Pulmonary artery endothelial cell (primary cell): ENCODE data around the gene FOXC1. TPM values are rescaled to one million over a fixed set of nuclear protein-coding genes. Genes with fewer than 3 reads are reported as not detected.

ENCODE experiments used
- DNase-seq: peaks from one replicate; pipeline ENCODE4 v3.0.0-alpha.2; 2011; ENCODE audit warnings: low read depth, low spot score
- total RNA-seq: library from RNA; depleted of rRNA; stranded (reverse); fragments of >200 nt; gene quantifications from 2 replicates; pipeline ENCODE4 v1.2.3, GENCODE V29; 2014

FOXC1 gene
- 12.6 and 13.8 TPM in 2 replicates for total RNA-seq

DNA sequence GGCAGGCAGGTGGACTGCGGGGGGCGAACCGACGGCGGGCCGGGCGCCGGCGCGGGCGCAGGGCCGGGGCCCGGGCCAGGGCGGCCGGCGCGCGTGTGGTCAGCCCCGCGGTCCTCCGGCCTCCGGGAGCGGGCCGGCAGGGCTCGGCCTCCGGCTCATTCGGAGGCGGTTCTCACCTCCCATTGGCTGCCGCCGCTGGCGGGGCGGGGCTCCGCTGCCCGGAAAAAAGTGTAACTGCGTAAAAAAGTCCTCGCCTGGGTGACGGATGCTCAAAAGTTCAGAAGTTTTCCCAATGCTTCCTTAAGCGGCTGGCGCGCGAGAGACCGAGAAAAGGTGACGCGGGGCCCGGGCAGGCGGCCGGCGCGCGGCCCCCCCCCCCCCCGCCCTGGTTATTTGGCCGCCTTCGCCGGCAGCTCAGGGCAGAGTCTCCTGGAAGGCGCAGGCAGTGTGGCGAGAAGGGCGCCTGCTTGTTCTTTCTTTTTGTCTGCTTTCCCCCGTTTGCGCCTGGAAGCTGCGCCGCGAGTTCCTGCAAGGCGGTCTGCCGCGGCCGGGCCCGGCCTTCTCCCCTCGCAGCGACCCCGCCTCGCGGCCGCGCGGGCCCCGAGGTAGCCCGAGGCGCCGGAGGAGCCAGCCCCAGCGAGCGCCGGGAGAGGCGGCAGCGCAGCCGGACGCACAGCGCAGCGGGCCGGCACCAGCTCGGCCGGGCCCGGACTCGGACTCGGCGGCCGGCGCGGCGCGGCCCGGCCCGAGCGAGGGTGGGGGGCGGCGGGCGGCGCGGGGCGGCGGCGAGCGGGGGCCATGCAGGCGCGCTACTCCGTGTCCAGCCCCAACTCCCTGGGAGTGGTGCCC, at the start of gene FOXC1:
Gene FOXC1 (plus strand): TSS at position 268 of the 849 bp plus-strand sequence. CDS start 531 bp downstream, at position 799.
- peak; percentile 83 for DNase-seq

- DNase-seq: no peak
Observed at GRCh38 chr6:1560281-1561058, 49.2 kb upstream of the FOXC1 start.

DNA sequence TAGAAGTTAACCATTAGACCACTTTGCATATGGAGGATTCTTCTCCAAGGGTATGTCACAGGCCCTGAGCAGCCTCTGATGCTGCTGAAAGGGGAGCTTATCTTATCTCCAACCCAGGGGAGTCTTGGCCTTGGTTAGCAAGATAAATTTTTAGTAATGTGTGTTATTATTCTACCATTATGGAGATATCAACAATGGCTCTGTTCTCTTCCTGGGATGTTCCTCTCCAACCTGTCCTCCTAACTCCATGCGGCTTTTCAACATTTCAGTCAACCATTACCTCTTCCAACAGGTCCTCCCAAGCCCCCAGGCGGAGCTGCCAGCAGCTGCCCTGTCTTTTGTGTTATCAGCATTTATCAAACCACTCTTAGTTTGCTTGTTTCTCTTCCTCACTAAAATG, 48.4 kb upstream of the FOXC1 start:
- no peak for DNase-seq

GRCh38 chr6:1562171-1562955, 47.4 kb upstream of the FOXC1 start:
- no peak for DNase-seq

GRCh38 chr6:1569377-1569776, 40.3 kb upstream of the FOXC1 start:
- DNase-seq: no peak

DNA sequence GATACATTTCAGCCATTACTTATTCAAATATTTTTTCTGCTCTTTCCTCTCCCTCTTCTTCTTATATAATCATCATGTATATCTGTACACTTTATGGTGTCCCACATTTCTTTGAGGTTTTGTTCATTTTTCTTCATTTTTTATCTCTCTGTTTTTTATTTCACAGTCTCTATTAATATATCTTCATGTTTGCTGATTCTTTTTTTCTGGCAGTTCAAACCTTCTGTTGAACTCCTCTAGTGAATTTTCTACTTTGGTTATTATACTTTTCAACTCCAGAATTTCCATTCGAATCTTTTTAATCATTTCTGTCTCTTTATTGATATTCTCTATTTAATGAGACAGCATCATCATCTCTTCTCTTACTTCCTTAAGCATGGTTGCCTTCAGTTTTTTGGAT, 38.9 kb upstream of the FOXC1 start:
- DNase-seq: no peak

DNA sequence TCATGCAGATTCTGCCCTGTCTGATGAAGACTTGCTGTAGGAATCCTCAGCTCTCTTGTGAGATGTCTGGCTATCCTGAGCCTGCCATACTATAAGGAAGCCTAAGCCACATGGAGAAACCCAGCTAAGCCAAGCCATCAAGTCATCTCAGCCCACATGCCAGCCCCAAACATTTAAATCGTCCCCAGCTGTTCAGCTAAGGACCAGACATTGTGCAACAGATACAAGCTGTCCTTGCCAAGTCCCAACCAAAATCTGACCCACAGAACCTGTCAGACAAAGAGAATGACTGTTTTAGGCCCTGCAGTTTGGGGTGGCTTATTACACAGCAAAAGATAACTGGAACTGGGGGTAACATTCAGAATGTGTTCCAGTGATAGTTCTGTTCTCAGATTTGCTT, 36.8 kb upstream of the FOXC1 start:
- DNase-seq: no peak

DNA sequence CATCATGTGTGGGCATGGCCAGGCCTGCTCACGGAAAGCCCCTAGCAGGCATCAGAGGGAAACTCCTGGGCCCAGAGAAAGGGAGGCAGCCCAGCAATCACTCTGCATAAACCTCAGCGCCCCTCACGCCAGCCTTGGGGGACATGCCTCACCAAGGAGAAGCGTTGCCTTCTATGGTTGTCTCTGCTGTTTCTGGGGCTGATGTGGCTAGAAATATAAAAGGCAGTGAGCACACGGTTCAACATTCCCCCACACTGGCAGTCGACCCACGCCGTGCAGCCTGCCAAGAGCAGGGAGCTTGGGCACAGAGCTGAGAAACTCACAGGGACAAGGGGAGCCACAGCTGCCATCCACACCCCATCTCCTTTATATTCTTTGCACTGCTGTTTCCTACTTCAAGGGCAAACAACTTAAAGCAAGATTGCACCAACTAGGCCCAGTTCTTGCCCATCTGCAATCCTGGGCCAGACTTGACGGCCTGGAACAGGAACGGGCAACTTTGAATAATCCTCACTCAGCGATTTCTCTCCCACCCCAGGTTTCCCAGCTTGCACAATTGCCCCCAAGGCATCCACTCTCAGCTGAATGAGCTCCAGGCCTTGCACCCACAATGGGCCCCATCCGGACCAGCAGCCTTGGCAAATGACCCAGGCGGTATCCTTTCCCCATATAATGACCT, 35.5 kb upstream of the FOXC1 start:
- no peak for DNase-seq

- no peak for DNase-seq
Observed at GRCh38 chr6:1574890-1575209, 34.9 kb upstream of the FOXC1 start.

DNA sequence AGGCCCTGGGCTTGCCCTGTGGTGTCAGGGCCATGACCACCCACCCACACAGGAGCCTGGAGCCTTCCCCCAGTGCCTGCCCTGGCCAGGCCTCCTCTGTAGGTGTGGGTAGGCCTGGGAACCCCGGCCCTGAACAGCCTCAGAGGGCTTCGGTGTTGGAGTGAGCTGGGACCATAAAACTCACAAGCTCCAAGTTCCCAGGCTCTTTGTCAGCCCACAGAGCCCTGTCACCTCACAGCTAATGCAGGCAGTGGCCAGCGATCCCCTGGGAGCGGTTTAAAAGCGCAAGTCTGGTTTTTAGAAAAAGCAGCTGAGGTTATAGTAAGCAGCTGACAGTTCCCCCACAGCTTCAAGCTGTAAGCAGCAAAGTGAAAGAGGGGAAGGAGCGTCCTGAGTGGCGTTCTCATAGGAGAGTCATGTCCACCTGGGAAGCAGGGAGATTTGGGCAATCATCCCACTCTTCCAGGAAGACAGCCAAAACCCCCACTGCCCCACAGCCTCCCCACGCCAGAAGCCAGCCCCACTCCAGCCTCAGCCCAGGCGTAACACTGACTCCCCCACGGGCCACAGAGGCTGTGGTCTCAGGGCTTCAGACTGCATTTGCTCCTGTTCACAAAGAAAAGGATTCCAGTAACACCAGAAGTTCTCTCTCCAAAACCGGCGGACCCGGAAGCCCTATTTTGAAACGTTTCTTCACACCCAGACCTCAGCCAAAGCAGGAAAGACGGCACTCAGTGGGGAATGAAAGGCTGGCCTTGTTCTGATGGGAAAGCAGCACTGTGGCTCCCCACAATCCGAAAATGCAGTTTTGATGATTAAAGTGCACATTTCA, 34.3 kb upstream of the FOXC1 start:
- DNase-seq: no peak

GRCh38 chr6:1576166-1576565, 33.5 kb upstream of the FOXC1 start:
- DNase-seq: no peak

- DNase-seq: no peak
Observed at GRCh38 chr6:1576711-1577110, 33.0 kb upstream of the FOXC1 start.

GRCh38 chr6:1577146-1577680, 32.5 kb upstream of the FOXC1 start:
- DNase-seq: no peak

DNA sequence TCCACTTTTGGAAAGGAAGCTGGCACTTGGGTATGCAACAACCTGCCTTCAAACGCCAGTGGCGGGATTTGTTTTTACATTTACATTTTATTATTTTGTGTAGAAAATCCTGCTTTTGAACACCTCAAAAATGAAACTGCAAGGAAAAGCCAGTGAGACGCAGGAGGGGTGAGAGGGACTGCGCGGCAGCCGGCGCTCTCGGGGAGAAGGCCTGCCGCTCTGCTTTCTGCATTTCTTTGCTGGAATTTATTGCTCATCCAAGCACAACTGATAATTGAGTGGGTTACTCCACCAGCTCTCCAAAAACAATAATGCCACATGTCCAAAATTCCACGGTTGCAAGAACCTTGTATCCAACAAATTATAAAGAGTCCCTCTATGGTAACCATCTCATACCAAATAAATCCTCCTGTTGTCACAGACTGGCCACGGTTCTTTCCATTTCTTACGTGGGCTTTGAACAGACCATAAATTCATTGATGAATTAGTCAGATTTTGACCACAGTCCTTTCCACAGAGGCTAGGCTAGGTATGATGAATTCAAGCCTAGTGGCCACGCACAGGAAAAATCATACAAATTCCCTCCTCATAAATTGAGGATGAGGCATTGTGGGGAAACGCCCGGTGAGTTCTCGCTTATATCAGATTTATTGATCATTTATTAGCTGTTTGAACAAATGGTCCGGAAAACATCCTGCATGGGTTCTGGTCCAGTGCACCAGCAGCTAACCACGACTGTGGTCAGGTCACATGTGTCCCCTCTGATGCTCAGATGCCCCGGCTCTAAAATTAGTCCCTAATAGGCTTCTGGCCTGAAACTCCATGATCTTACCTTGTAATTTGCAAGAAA, 31.6 kb upstream of the FOXC1 start:
- DNase-seq: no peak

GRCh38 chr6:1579096-1579495, 30.6 kb upstream of the FOXC1 start:
- DNase-seq: no peak

DNA sequence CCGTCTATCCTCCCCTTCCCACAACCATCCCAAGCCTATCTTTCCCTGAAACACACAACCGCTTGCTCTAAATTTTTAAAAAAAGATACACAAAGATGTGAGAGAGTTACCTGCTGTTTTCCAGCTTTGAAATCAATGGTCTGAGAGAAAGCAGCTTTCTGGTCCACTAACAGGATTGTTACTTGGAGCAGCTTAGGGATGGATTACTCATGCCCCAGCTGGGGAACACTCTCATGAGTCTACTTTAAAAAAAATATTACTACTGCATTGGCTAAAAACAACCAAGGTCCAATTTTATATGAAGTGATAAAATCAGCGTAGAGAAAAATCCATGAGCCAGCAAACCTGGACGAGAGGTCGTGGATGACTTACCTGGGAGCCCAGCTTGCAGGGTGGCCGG, 29.6 kb upstream of the FOXC1 start:
- no peak for DNase-seq

DNA sequence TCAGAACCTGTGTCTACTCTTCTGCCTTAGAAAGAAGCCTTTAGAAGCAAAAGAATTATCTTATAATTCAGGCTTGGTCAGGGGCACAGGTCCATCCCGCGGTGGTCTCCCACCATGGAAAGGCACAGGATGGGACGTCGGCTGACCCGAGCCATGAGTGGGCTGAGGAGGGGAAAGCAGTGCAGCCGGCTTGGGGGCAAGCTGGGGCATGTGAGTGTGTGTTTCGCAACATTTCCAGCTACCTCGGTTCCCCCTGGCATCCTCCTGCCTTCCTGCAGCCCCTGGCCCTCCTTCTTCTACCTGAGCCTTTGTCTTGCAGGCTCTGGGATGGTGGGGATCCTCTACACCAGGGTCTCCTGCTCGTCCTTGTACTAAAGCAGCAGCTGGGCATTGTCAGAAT, 29.1 kb upstream of the FOXC1 start:
- no peak for DNase-seq

- DNase-seq: no peak
Observed at GRCh38 chr6:1581120-1581991, 28.4 kb upstream of the FOXC1 start.
